GM20000 (cell line): ENCODE results near the gene BLTP3A.
"Not testable (repeated sequence)": the region's sequence is repeated elsewhere in the genome, so short reads cannot be mapped to it uniquely, and the experiment has no call there.

ENCODE experiments used
- DNase-seq: peaks from one replicate; pipeline ENCODE4 v3.0.0; 2012; ENCODE audit warnings: low spot score
- CTCF ChIP-seq: IDR thresholded peaks from 2 replicates; pipeline ENCODE4 v1.5.1; 2012; ENCODE audit warnings: mild to moderate bottlenecking, control low read depth; ENCODE audit errors: extremely low read depth, missing control alignments

The BLTP3A gene

DNA sequence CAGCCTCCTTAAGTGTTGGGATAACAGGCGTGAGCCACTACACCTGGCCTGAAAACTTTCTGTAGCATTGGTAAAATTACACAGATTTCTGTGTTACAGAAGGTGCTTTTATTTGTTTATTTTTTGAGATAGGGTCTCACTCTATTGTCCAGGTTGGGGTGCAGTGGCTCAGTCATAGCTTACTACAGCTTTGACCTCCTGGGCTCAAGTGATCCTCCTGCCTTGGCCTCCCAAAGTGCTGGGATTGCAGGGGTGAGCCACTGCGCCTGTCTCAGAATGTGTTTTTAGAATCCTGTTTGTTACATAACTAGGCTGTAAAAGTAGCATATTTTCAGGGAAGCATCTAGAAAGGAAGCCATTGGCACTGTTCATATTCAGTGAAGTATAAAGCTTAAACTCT lies 16.9 kb upstream of the BLTP3A start:
- TF ChIP-seq CTCF, result no peak
- no peak for DNase-seq

- not testable (repeated sequence) for DNase-seq
These were observed 6.5 kb upstream of the BLTP3A start for GRCh38 chr6:34785375-34785774.

DNA sequence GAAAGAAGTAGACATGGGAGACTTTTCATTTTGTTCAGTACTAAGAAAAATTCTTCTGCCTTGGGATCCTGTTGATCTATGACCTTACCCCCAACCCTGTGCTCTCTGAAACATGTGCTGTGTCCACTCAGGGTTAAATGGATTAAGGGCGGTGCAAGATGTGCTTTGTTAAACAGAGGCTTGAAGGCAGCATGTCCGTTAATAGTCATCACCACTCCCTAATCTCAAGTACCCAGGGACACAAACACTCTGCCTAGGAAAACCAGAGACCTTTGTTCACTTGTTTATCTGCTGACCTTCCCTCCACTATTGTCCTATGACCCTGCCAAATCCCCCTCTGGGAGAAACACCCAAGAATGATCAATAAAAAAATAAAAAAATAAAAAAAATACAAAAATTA lies 4.7 kb upstream of the BLTP3A start:
- not testable (repeated sequence) for DNase-seq

DNA sequence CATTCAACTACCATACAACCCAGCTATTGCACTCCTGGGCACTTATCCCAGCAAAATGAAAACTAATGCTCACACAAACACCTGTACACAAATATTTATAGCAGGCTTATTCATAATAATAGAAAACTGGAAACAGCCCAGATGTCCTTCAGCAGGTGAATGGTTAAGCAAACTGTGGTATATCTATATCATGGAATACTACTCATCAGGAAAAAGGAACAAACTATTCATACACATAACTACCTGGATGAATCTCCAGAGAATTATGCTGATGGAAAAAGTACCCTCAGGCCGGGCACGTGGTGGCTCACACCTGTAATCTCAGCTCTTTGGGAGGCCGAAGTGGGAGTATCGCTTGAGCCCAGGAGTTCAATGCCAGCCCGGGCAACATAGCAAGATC lies 3.8 kb upstream of the BLTP3A start:
- TF ChIP-seq CTCF, result no peak
- no peak for DNase-seq

DNA sequence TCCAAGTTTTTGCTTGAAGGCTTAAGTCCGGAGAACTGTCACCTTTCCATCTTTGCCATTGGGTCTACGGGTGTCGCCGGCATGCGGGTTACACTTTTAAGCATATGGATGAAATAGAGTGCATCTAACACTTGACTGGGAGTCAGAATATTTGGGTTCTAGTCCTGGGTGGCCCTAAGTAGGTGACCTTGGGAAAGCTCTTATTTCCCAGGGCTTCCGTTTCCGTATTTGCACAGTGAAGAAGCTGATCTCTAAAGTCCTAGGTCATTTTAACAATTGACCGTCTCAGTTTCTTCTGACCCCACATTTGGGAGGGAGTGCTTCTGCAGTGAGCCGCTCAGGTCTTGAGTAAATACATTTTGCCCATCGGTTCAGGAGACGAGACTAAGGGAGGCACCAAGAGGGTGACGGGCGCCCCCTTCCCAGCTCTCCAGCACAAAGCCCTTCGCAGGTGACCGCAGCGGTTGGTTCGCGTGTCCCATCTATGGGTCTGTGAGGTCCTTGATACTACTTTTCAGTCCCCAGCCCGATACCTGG lies 651 bp upstream of the BLTP3A start:
- DNase-seq, result peak; percentile 78
- peak; percentile 40 for TF ChIP-seq CTCF

DNA sequence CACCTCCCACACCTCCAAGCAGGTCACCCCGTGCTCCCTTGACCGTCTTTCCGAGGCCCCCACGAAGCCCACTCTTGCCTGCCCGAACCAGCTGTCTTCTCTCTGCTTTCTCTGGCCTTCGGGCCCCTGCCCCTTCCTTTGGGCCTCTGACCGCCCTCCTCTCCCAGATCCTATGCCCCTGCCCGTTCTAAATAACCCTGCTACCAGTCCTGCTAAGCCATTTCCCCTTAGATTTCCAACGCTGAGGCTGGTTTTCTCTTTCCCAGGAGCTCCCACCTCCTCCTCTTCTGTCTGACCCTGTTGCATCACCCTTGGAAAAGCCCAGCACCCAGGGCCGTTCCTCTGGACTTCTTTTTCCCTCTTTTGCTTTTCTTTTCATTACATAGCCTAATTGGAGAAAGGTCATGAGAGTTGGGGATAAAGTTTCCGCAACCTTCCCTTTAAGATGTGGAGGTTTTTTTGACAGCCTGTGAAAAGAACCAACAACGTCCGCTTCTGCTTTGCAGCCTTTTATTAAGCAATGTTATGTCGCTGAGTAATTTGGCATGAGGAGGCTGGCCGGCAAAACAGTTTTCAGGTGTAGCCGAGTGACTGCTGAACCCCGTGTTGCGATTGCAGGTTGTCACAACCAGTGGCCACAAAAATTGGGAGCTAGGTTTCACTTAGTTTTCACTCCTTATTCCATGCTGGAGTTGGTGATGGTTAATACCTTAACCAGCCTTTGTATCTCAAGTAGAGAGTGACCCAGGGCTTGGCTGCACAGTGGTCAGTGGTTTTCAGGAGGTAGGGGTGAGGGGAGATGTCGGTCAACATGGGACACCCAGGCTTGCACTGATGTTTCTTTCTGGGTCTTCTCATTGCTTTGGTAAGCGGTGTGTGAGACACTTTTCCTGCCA lies 970 bp downstream of the BLTP3A start:
- peak; percentile 60 for DNase-seq

DNA sequence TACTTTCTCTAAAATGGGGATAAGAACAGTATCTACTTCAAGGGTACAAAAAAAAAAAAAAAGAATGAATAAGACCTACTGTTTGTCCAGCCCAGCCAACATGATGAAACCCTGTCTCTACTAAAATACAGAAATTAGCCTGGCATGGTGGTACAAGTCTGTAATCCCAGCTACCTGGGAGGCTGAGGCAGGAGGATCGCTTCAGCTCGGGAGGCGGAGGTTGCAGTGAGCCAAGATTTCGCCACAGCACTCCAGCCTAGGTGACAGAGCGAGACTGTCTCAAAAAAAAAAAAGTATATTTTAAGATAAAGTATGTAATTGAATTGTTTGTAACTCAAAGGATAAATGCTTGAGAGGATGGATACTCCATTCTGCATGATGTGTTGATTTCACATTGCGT lies 2.0 kb downstream of the BLTP3A start:
- TF ChIP-seq CTCF, result no peak
- no peak for DNase-seq

More for the DNA sequence above, 970 bp downstream of the BLTP3A start:
- no peak for TF ChIP-seq CTCF

DNA sequence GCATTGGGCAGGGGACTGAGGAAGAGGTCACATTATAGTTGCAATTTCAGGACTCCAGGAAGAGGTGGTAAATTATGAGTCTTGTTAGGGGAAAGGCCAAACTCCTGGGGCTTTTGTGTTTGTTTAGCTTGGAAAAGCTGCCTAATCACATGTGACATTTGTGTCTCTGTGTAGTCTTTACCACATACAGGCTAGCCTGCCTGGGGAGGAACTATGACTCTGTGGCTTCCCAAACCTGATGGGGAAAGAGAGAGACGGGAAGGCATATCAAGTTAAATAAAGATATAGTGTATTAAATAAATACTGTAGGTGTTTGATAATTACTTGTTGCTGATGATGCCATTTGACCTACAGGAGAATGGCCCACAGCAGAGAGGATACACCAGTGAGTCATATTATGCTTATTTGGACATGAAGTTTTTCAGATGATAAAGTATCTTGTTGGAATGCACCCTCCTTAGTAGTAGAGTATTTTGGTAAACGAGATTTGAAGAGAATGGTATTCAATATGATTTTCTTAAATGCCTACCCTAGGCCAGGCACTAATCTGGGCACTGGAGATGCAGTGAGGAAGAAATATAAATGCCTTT lies 4.0 kb downstream of the BLTP3A start:
- no peak for TF ChIP-seq CTCF
- no peak for DNase-seq
